GM12864 (cell line): ENCODE results near the gene TJP3.

Experiments used
- DNase-seq: peaks from one replicate; pipeline ENCODE4 v3.0.0-alpha.2; 2011; ENCODE audit warnings: low read depth
- H3K4me3 ChIP-seq: 2 replicates; pipeline ENCODE4 v1.5.1; 2011; ENCODE audit warnings: mild to moderate bottlenecking, low read depth, low read length, control low read depth
- CTCF ChIP-seq: IDR thresholded peaks from 2 replicates; pipeline ENCODE4 v1.5.1; 2011; ENCODE audit warnings: low read depth, mild to moderate bottlenecking, moderate library complexity, low read length, control low read depth, inconsistent platforms; ENCODE audit errors: missing control alignments

Gene TJP3

DNA sequence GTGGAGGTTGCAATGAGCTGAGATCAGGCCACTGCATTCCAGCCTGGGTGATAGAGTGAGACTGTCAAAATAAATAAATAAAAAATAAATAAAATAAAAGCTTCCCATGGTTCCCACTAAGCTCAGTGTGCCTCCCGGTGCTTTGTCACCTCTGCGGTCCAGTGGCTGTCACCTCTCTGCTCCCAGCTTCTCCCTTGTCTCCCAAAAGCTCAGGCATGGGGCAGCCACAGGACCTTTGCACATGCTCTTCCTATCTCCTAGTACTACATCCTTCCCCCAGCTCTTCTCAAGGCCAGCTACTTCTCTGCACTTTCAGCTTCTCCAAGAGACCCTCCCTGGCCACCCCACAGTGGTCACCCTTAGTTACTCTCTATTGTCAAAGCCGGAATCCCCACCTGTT lies 85.6 kb downstream of the TJP3 start:
- TF ChIP-seq CTCF, result no peak
- H3K4me3 ChIP-seq, result no peak overlapping the region
- DNase-seq, result no peak

GRCh38 chr19:3796358-3796757 lies 88.2 kb downstream of the TJP3 start:
- no peak overlapping the region for H3K4me3 ChIP-seq
- TF ChIP-seq CTCF, result no peak
- DNase-seq, result no peak

GRCh38 chr19:3798137-3798536 lies 90.0 kb downstream of the TJP3 start:
- no peak for DNase-seq
- no peak for TF ChIP-seq CTCF
- H3K4me3 ChIP-seq, result no peak overlapping the region
